ENCODE results near the gene GNA12.
"Not testable (repeated sequence)": the region's sequence is repeated elsewhere in the genome, so short reads cannot be mapped to it uniquely, and the experiment has no call there.

Gene GNA12

DNA sequence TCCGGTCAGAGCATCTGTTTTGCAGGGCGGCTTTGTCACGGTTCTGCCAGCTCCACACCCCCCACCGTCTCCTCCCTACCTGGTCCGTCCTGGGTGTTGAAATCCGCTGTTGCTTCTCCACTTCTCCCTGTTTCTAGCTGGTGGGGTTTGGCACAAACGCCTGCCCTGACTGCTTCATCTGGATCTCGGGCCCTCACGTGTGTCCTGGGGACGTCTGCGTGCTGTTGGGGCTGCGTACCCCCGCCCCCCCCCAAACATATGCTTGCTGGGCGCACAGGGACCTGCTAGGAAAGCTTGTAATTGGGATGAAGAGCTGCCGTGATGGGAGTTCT is 144.9 kb downstream of the GNA12 start:
- TF ChIP-seq POLR2AphosphoS5 (IDR thresholded peaks at IDR 0.05; ENCODE audit: low read depth): no peak
- TF ChIP-seq, protein P1, sequence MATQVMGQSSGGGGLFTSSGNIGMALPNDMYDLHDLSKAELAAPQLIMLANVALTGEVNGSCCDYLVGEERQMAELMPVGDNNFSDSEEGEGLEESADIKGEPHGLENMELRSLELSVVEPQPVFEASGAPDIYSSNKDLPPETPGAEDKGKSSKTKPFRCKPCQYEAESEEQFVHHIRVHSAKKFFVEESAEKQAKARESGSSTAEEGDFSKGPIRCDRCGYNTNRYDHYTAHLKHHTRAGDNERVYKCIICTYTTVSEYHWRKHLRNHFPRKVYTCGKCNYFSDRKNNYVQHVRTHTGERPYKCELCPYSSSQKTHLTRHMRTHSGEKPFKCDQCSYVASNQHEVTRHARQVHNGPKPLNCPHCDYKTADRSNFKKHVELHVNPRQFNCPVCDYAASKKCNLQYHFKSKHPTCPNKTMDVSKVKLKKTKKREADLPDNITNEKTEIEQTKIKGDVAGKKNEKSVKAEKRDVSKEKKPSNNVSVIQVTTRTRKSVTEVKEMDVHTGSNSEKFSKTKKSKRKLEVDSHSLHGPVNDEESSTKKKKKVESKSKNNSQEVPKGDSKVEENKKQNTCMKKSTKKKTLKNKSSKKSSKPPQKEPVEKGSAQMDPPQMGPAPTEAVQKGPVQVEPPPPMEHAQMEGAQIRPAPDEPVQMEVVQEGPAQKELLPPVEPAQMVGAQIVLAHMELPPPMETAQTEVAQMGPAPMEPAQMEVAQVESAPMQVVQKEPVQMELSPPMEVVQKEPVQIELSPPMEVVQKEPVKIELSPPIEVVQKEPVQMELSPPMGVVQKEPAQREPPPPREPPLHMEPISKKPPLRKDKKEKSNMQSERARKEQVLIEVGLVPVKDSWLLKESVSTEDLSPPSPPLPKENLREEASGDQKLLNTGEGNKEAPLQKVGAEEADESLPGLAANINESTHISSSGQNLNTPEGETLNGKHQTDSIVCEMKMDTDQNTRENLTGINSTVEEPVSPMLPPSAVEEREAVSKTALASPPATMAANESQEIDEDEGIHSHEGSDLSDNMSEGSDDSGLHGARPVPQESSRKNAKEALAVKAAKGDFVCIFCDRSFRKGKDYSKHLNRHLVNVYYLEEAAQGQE (IDR thresholded peaks at IDR 0.05; ENCODE audit: insufficient replicate concordance, low read depth): no peak
- no peak for TF ChIP-seq GABPA (IDR thresholded peaks at IDR 0.05; ENCODE audit: low read depth)
- TF ChIP-seq, protein P2, sequence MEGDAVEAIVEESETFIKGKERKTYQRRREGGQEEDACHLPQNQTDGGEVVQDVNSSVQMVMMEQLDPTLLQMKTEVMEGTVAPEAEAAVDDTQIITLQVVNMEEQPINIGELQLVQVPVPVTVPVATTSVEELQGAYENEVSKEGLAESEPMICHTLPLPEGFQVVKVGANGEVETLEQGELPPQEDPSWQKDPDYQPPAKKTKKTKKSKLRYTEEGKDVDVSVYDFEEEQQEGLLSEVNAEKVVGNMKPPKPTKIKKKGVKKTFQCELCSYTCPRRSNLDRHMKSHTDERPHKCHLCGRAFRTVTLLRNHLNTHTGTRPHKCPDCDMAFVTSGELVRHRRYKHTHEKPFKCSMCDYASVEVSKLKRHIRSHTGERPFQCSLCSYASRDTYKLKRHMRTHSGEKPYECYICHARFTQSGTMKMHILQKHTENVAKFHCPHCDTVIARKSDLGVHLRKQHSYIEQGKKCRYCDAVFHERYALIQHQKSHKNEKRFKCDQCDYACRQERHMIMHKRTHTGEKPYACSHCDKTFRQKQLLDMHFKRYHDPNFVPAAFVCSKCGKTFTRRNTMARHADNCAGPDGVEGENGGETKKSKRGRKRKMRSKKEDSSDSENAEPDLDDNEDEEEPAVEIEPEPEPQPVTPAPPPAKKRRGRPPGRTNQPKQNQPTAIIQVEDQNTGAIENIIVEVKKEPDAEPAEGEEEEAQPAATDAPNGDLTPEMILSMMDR (IDR thresholded peaks at IDR 0.05; ENCODE audit: insufficient read depth, low read length): no peak
- no peak for TF ChIP-seq SPI1 (IDR thresholded peaks at IDR 0.05; ENCODE audit: borderline replicate concordance, low read depth)
- Histone ChIP-seq H3K27me3 (ENCODE audit: insufficient read depth, poor library complexity, severe bottlenecking) (no peaks in the 10 kb centered on the region), H3K4me3 (replicated peaks; ENCODE audit: insufficient read depth, low read length) (no peak overlapping the region), H3K27ac (replicated peaks) (0 out of 2 replicates have a peak overlapping the region, but pooled peaks have one; percentile 4)
- DNase-seq (ENCODE audit: low read depth in 1 of 2, low spot score in 1 of 2): no peak

DNA sequence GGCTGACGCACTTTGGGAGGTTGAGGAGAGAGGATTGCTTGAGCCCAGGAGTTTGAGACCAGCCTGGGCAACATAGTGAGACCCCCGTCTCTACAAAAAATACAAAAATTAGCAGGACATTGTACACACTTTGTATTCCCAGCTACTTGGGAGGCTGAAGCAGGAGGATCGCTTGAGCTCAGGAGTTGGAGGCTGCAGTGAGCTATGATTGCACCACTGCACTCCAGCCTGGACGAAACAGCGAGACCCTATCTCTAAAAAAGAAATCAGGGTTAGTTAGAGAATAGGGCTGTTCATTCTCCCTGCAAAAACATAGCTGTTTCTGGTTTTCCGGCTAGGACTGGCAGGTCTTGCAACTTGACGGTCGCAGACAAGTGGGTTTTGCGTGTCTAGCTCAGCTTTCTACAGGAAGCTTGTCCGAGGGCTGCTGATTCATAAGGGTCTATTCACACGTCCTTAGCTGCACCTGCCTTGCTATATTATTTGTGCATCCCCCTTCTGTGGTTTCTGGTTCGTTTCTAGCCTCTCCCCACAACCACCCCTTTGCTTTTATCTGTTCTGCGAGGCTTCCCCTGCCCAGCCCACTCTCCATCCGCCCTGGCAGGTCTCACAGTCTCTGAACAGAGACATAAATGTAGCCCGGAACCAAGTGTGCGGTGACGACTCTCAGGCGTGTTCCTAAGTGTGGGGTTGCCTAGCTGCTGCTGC is 145.4 kb downstream of the GNA12 start:
- H3K27ac ChIP-seq (replicated peaks): no peak overlapping the region
- peak; percentile 40 to 72 for DNase-seq (ENCODE audit: low read depth in 1 of 2, low spot score in 1 of 2)

DNA sequence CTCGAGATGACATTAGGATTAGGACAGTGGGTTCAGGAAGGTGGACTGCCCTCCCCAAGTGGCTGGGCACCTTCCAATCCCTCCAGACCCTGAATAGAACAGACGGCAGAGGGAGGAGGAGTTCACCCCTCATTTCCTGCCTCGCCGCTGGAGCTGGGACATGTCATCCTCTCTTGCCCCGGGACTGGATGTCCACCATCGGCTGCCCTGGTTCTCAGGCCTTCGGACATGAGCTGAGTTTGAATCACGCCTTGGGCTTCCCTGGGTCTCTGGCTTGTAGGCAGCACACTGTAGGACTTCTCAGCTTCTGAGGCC is 150.0 kb downstream of the GNA12 start:
- H3K27ac ChIP-seq (replicated peaks); H3K4me3 ChIP-seq (replicated peaks; ENCODE audit: insufficient read depth, low read length); DNase-seq (ENCODE audit: low read depth in 1 of 2, low spot score in 1 of 2): not testable (repeated sequence)
- H3K27me3 ChIP-seq (ENCODE audit: insufficient read depth, poor library complexity, severe bottlenecking): peaks cover 15% of the 10 kb centered on the region

More for the DNA sequence above, 145.4 kb downstream of the GNA12 start:
- H3K27me3 ChIP-seq (ENCODE audit: insufficient read depth, poor library complexity, severe bottlenecking): no peaks in the 10 kb centered on the region
- TF ChIP-seq, protein P1 (IDR thresholded peaks at IDR 0.05; ENCODE audit: insufficient replicate concordance, low read depth): no peak
- TF ChIP-seq, protein P2 (IDR thresholded peaks at IDR 0.05; ENCODE audit: insufficient read depth, low read length): no peak
- TF ChIP-seq POLR2AphosphoS5 (IDR thresholded peaks at IDR 0.05; ENCODE audit: low read depth) (no peak; the same call in 1 of the 2 replicates), GABPA (IDR thresholded peaks at IDR 0.05; ENCODE audit: low read depth) (no peak), SPI1 (IDR thresholded peaks at IDR 0.05; ENCODE audit: borderline replicate concordance, low read depth) (no peak)
- H3K4me3 ChIP-seq (replicated peaks; ENCODE audit: insufficient read depth, low read length): no peak overlapping the region

DNA sequence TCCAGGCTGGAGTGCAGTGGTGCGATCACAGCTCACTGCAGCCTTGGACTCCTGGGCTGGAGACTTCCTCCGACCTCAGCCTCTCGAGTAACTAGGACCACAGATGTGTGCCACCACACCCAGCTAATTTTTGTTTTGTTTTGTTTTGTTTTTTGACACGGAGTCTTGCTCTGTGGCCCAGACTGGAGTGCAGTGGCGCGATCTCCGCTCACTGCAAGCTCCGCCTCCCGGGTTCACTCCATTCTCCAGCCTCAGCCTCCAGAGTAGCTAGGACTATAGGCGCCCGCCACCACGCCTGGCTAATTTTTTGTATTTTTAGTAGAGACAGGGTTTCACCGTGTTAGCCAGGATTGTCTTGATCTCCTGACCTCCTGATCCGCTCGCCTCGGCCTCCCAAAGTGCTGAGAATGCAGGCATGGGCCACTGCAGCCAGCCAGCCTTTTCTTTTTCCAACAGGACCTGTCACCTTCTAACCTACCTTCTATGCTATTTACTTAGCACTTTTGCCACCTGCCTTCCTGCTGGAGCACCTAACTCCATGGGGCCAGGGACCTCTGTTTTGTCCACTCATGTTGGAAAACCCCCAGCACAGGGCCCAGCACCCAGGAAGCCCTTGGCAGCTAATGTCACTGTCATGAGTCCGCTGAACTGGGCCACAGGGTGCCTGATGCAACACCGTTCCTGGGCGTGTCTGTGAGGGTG is 150.5 kb downstream of the GNA12 start:
- H3K27me3 ChIP-seq (ENCODE audit: insufficient read depth, poor library complexity, severe bottlenecking): peaks cover 20% of the 10 kb centered on the region
- not testable (repeated sequence) for H3K4me3 ChIP-seq (replicated peaks; ENCODE audit: insufficient read depth, low read length); H3K27ac ChIP-seq (replicated peaks); DNase-seq (ENCODE audit: low read depth in 1 of 2, low spot score in 1 of 2)

DNA sequence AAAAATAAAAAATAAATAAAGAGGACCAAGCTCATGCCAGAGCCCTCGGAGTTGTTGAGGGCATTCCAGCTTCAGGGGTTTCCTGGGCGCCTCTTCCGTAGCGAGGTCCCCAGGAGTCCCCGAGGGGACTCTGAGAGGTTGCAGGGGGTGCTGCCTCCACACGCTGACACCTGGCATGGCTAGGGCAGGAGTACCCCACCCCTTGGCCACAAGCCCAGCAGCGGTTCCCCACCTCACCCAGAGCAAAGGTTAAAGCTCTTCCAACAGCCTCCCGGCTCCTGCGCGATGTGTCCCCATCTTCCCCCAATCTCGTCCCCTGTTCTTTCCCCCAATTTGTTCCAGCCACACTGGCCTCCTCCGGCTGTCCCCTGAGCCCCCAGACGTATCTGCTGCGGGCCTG is 151.6 kb downstream of the GNA12 start:
- Histone ChIP-seq H3K27me3 (ENCODE audit: insufficient read depth, poor library complexity, severe bottlenecking) (peaks cover 26% of the 10 kb centered on the region), H3K4me3 (replicated peaks; ENCODE audit: insufficient read depth, low read length) (no peak overlapping the region), H3K27ac (replicated peaks) (no peak overlapping the region)
- TF ChIP-seq SPI1 (IDR thresholded peaks at IDR 0.05; ENCODE audit: borderline replicate concordance, low read depth): no peak
- TF ChIP-seq, protein P1 (IDR thresholded peaks at IDR 0.05; ENCODE audit: insufficient replicate concordance, low read depth): no peak
- no peak for TF ChIP-seq GABPA (IDR thresholded peaks at IDR 0.05; ENCODE audit: low read depth)
- no peak for DNase-seq (ENCODE audit: low read depth in 1 of 2, low spot score in 1 of 2)

DNA sequence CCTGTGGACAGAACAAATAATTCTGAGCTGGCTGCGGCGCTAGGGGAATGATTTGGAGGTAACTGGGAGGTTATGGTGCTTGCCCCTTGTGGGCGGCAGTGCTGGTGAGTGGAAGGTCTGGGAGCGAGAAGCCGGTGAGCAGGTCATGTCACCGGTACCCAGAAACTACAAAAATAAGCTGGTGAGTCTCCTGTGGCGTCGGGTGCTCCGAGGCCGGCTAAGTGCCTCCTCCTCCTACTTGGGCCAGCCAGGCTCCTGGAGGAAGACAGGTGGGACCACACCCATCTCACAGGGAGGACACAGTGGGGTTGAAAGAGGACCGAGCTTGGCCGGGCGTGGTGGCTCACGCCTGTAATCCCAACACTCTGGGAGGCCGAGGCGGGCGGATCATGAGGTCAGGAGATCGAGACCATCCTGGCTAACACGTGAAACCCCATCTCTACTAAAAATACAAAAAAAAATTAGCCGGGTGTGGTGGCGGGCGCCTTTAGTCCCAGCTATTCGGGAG is 152.1 kb downstream of the GNA12 start:
- not testable (repeated sequence) for H3K4me3 ChIP-seq (replicated peaks; ENCODE audit: insufficient read depth, low read length); H3K27ac ChIP-seq (replicated peaks); DNase-seq (ENCODE audit: low read depth in 1 of 2, low spot score in 1 of 2)
- H3K27me3 ChIP-seq (ENCODE audit: insufficient read depth, poor library complexity, severe bottlenecking): peaks cover 31% of the 10 kb centered on the region

Measured in HL-60 (cell line).